Mesothelial cell of epicardium (in vitro differentiated cells): ENCODE results near the gene LARP7. TPM values are rescaled to one million over a fixed set of nuclear protein-coding genes. Genes with fewer than 3 reads are reported as not detected.
"Not testable (repeated sequence)": the region's sequence is repeated elsewhere in the genome, so short reads cannot be mapped to it uniquely, and the experiment has no call there.

Source experiments
- DNase-seq, 2 experiments: peaks; one replicate each; pipeline ENCODE4 v3.0.0; 2021; ENCODE audit warnings: low spot score in 2 of 2; ENCODE audit not compliant: unreplicated experiment in 2 of 2
- H3K27ac Mint-ChIP-seq: 2 replicates; pipeline ENCODE4 v1.8.0; 2021; ENCODE audit warnings: mixed read lengths
- H3K27me3 Mint-ChIP-seq: 2 replicates; pipeline ENCODE4 v1.8.0; 2021; ENCODE audit warnings: low read depth, mixed read lengths
- H3K36me3 Mint-ChIP-seq: 2 replicates; pipeline ENCODE4 v1.8.0; 2021; ENCODE audit warnings: mixed read lengths
- H3K4me1 Mint-ChIP-seq: 2 replicates; pipeline ENCODE4 v1.8.0; 2021; ENCODE audit warnings: mixed read lengths
- H3K4me3 Mint-ChIP-seq: 2 replicates; pipeline ENCODE4 v1.8.0; 2021; ENCODE audit warnings: mild to moderate bottlenecking, moderate library complexity, mixed read lengths
- H3K9me3 Mint-ChIP-seq: 2 replicates; pipeline ENCODE4 v1.8.0; 2021; ENCODE audit warnings: mixed read lengths
- CTCF ChIP-seq: fragments of 200-600 bp; sonication (generic); IDR thresholded peaks from one replicate; pipeline ENCODE4 v1.5.0; 2021; ENCODE audit warnings: antibody characterized with exemption; ENCODE audit not compliant: unreplicated experiment
- total RNA-seq: library from RNA; stranded (reverse); gene quantifications from 3 replicates; pipeline ENCODE4 v1.2.1, GENCODE V29; 2021

The LARP7 gene
- total RNA-seq, 1 donor from 2014 or later = 46.9 TPM

DNA sequence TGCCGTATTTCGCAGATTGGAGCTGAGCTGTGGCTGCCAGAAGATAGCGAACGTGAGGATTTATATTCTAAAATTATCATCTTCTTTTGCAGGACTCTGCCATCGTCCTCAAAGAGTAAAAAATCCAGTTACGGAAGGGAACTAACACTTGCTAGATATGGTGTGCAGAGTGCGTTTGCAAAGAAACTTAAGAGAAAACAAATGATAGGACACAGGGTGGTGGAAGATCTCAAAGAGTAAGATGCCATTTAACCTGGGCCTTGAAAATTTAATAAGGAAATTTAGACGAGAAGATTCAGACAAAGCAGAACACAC is 566 bp downstream of the LARP7 start:
- TF ChIP-seq CTCF = peak; percentile 7
- no peak for DNase-seq
- no peaks in the 10 kb centered on the region for H3K27me3 Mint-ChIP-seq
- peaks cover 2% of the 10 kb centered on the region for H3K4me1 Mint-ChIP-seq
- H3K4me3 Mint-ChIP-seq = no peak overlapping the region
- H3K36me3 Mint-ChIP-seq = peaks cover 2% of the 10 kb centered on the region
- H3K27ac Mint-ChIP-seq = no peak overlapping the region
- H3K9me3 Mint-ChIP-seq = no peaks in the 10 kb centered on the region

DNA sequence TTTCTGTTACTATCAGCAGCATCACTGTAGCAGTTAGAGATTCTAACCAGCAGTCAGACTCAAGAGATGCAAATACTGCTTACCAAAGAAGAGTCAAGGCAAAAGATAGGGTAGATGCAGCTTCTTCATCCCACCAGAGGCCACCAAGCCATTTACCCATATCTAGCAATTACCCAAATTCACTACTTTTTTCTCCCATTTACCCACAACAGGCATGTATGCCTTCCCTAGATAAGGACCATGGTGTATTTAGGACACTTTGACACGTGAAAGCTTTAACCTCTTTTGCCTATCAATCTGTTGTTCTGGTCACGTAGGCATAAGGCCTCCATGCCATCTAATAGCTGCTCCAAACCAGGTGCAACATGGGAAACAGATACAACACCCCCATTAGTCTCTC is 5.6 kb downstream of the LARP7 start:
- DNase-seq = no peak
- no peak overlapping the region for H3K27ac Mint-ChIP-seq
- H3K4me3 Mint-ChIP-seq = no peak overlapping the region
- H3K4me1 Mint-ChIP-seq = no peaks in the 10 kb centered on the region
- no peak for TF ChIP-seq CTCF
- no peaks in the 10 kb centered on the region for H3K27me3 Mint-ChIP-seq
- peaks cover 12% of the 10 kb centered on the region for H3K36me3 Mint-ChIP-seq
- H3K9me3 Mint-ChIP-seq = no peaks in the 10 kb centered on the region

DNA sequence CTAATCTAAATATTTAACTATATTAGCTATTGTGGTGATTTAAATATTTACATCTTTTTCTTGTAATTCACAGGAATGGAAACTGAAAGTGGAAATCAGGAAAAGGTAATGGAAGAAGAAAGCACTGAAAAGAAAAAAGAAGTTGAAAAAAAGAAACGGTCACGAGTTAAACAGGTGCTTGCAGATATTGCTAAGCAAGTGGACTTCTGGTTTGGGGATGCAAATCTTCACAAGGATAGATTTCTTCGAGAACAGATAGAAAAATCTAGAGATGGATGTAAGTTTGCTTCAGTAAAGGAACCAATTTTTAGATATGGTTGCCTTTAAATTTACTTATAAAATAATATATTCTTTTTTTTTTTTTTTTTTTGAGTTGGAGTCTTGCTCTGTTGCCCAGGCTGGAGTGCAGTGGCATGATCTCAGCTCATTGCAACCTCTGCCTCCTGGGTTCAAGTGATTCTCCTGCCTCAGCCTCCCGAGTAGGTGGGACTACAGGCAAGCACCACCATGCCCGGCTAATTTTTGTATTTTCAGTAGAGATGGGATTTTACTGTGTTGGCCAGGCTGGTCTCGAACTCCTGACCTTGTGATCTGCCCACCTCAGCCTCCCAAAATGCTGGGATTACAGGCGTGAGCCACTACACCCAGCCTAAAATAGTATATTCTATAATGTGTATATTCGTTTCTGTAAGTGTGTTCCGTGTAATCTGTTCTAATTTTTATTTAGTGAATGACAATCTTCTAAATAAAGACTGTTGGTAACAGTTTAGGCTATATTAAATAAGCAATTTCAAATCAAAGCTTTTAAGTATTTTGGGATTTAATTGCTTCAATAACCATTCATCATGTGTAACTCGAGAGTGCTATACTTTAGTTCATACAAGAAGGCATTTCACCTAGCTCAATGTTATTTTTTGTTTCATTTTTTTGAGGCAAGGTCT is 7.9 kb downstream of the LARP7 start:
- H3K27me3 Mint-ChIP-seq, H3K36me3 Mint-ChIP-seq, H3K27ac Mint-ChIP-seq, H3K4me1 Mint-ChIP-seq, DNase-seq, H3K9me3 Mint-ChIP-seq, H3K4me3 Mint-ChIP-seq: not testable (repeated sequence)

- Mint-ChIP-seq H3K27ac (no peak overlapping the region), H3K4me3 (no peak overlapping the region), H3K4me1 (no peaks in the 10 kb centered on the region), H3K27me3 (no peaks in the 10 kb centered on the region), H3K9me3 (no peaks in the 10 kb centered on the region), H3K36me3 (peaks cover 11% of the 10 kb centered on the region)
- no peak for DNase-seq
- TF ChIP-seq CTCF = no peak
Measured at GRCh38 chr4:112645541-112646329, 8.8 kb downstream of the LARP7 start.

DNA sequence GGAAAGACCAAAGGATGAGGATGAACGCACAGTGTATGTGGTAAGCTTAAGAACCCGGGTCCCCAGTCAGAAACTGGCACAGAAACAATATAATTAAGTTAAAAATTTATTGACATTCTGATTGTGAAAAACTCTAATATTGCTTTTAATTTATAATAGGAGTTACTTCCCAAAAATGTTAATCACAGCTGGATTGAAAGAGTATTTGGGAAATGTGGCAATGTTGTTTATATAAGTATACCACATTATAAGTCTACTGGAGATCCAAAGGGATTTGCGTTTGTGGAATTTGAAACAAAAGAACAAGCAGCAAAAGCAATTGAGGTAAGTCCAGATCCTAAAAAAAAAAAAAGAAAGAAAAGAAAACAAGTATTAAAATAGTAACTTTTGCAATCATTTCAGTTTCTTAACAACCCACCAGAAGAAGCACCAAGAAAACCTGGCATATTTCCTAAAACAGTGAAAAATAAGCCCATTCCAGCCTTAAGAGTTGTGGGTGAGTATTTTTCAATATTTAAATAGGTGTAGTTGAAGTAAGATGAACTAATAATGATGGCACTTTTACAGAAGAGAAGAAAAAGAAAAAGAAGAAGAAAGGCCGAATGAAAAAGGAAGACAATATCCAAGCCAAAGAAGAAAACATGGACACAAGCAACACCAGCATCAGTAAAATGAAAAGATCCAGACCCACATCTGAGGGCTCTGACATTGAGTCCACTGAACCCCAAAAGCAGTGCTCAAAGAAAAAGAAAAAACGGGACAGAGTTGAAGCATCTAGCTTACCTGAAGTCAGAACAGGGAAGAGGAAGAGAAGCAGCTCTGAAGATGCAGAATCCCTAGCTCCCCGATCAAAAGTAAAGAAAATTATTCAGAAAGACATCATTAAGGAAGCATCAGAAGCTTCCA is 9.9 kb downstream of the LARP7 start:
- H3K4me3 Mint-ChIP-seq = no peak overlapping the region
- H3K27ac Mint-ChIP-seq = no peak overlapping the region
- H3K4me1 Mint-ChIP-seq = no peaks in the 10 kb centered on the region
- peaks cover 11% of the 10 kb centered on the region for H3K36me3 Mint-ChIP-seq
- no peak for DNase-seq
- H3K27me3 Mint-ChIP-seq = no peaks in the 10 kb centered on the region
- no peaks in the 10 kb centered on the region for H3K9me3 Mint-ChIP-seq
- TF ChIP-seq CTCF = no peak
